ENCODE results near the gene TK2. TPM values are rescaled to one million over a fixed set of nuclear protein-coding genes. Genes with fewer than 3 reads are reported as not detected.

Gene TK2
- total and polyA plus RNA-seq, 2 experiments from 2014 or later = 1.8 to 4.2 TPM

GRCh38 chr16:66486773-66487579 lies 62.9 kb downstream of the TK2 start:
- TF ChIP-seq EZH2phosphoT487 (IDR thresholded peaks at IDR 0.05; ENCODE audit: unreplicated experiment) (no peak), ZNF114 (CRISPR knock-in tag; IDR thresholded peaks at IDR 0.05) (no peak), ZNF462 (CRISPR knock-in tag; IDR thresholded peaks at IDR 0.05) (no peak), EZH2 (IDR thresholded peaks at IDR 0.05; ENCODE audit: low read depth, unreplicated experiment) (no peak), ZNF331 (CRISPR knock-in tag; IDR thresholded peaks at IDR 0.05; ENCODE audit: low read depth) (no peak), CREB1 (CRISPR knock-in tag; IDR thresholded peaks at IDR 0.05; ENCODE audit: low read depth) (no peak), JUNB (IDR thresholded peaks at IDR 0.05; ENCODE audit: unreplicated experiment) (no peak), POLR2AphosphoS5 (IDR thresholded peaks at IDR 0.05; ENCODE audit: low read depth) (no peak), NANOG (IDR thresholded peaks at IDR 0.05; ENCODE audit: borderline replicate concordance) (no peak), STAT1 (IDR thresholded peaks at IDR 0.05; ENCODE audit: unreplicated experiment) (no peak)
- TF ChIP-seq, protein P1, sequence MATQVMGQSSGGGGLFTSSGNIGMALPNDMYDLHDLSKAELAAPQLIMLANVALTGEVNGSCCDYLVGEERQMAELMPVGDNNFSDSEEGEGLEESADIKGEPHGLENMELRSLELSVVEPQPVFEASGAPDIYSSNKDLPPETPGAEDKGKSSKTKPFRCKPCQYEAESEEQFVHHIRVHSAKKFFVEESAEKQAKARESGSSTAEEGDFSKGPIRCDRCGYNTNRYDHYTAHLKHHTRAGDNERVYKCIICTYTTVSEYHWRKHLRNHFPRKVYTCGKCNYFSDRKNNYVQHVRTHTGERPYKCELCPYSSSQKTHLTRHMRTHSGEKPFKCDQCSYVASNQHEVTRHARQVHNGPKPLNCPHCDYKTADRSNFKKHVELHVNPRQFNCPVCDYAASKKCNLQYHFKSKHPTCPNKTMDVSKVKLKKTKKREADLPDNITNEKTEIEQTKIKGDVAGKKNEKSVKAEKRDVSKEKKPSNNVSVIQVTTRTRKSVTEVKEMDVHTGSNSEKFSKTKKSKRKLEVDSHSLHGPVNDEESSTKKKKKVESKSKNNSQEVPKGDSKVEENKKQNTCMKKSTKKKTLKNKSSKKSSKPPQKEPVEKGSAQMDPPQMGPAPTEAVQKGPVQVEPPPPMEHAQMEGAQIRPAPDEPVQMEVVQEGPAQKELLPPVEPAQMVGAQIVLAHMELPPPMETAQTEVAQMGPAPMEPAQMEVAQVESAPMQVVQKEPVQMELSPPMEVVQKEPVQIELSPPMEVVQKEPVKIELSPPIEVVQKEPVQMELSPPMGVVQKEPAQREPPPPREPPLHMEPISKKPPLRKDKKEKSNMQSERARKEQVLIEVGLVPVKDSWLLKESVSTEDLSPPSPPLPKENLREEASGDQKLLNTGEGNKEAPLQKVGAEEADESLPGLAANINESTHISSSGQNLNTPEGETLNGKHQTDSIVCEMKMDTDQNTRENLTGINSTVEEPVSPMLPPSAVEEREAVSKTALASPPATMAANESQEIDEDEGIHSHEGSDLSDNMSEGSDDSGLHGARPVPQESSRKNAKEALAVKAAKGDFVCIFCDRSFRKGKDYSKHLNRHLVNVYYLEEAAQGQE (IDR thresholded peaks at IDR 0.05; ENCODE audit: unreplicated experiment) = no peak
- TF ChIP-seq, protein P2, sequence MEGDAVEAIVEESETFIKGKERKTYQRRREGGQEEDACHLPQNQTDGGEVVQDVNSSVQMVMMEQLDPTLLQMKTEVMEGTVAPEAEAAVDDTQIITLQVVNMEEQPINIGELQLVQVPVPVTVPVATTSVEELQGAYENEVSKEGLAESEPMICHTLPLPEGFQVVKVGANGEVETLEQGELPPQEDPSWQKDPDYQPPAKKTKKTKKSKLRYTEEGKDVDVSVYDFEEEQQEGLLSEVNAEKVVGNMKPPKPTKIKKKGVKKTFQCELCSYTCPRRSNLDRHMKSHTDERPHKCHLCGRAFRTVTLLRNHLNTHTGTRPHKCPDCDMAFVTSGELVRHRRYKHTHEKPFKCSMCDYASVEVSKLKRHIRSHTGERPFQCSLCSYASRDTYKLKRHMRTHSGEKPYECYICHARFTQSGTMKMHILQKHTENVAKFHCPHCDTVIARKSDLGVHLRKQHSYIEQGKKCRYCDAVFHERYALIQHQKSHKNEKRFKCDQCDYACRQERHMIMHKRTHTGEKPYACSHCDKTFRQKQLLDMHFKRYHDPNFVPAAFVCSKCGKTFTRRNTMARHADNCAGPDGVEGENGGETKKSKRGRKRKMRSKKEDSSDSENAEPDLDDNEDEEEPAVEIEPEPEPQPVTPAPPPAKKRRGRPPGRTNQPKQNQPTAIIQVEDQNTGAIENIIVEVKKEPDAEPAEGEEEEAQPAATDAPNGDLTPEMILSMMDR (conservative IDR thresholded peaks at IDR 0.05; ENCODE audit: low read depth in 2 of 2) = no peak
- TF ChIP-seq, protein P3, sequence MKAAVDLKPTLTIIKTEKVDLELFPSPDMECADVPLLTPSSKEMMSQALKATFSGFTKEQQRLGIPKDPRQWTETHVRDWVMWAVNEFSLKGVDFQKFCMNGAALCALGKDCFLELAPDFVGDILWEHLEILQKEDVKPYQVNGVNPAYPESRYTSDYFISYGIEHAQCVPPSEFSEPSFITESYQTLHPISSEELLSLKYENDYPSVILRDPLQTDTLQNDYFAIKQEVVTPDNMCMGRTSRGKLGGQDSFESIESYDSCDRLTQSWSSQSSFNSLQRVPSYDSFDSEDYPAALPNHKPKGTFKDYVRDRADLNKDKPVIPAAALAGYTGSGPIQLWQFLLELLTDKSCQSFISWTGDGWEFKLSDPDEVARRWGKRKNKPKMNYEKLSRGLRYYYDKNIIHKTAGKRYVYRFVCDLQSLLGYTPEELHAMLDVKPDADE (IDR thresholded peaks at IDR 0.05) = no peak
- Histone ChIP-seq H3F3A (replicated peaks; ENCODE audit: low read depth) (no peaks in the 10 kb centered on the region), H3K4me3 (no peak overlapping the region), H4K20me1 (replicated peaks; ENCODE audit: insufficient read depth) (no peaks in the 10 kb centered on the region), H3K9me2 (ENCODE audit: insufficient read depth) (no peaks in the 10 kb centered on the region), H3K36me3 (ENCODE audit: insufficient read depth) (no peaks in the 10 kb centered on the region), H2AFZ (no peak overlapping the region), H3K27ac (ENCODE audit: low read depth) (no peak overlapping the region), H3K27me3 (ENCODE audit: insufficient read depth) (no peaks in the 10 kb centered on the region), H3K4me2 (no peak overlapping the region), H3K79me2 (replicated peaks; ENCODE audit: insufficient read depth) (no peaks in the 10 kb centered on the region), H3K4me1 (ENCODE audit: insufficient read depth) (no peaks in the 10 kb centered on the region)
- no peaks in the 10 kb centered on the region; the same call in 1 of the 3 replicates for H3K36me3 Mint-ChIP-seq (ENCODE audit: low read depth)
- DNase-seq (ENCODE audit: low spot score) (no peak), ATAC-seq (no peak)
- H3K4me3 Mint-ChIP-seq = no peak overlapping the region
- H3K4me1 Mint-ChIP-seq = peaks cover 7% of the 10 kb centered on the region
- H3K27me3 Mint-ChIP-seq (ENCODE audit: insufficient read depth, low read depth, poor library complexity) = peaks cover 6% of the 10 kb centered on the region
- no peak overlapping the region for H3K27ac Mint-ChIP-seq
- H3K9me3 Mint-ChIP-seq = peaks cover 13% of the 10 kb centered on the region; the same call in 2 of the 3 replicates

All from GM23338 (cell line).